HEK293 (cell line): ENCODE measurements around the gene ACP3.

Experiments
- CTCF ChIA-PET: fragments of 350-600 bp; formaldehyde crosslinking; extraction: SDS; loops from one replicate; lab custom pipeline; 2021; ENCODE audit warnings: antibody characterized with exemption; lab: Yijun Ruan, JAX
- POLR2A ChIA-PET: fragments of 300-600 bp; formaldehyde crosslinking; extraction: SDS; loops from one replicate; lab custom pipeline; 2020; ENCODE audit warnings: antibody characterized with exemption, inconsistent platforms; lab: Yijun Ruan, JAX
- H3K27ac ChIP-seq: fragments of 200-500 bp; sonication (Bioruptor generic); 2 replicates; pipeline ENCODE4 v1.5.1; 2014; ENCODE audit warnings: low read depth, low read length, control low read depth, inconsistent platforms; ENCODE audit errors: extremely low read depth
- H3K36me3 ChIP-seq, 2 experiments: fragments of 200-500 bp in 1 of 2; sonication (Bioruptor generic) in 1 of 2; 1 replicate in 1 of 2; 2 replicates in 1 of 2; pipeline ENCODE4 v1.5.1; 2014 to 2017; ENCODE audit warnings: inconsistent platforms in 2 of 2, low read length in 2 of 2; ENCODE audit not compliant: control insufficient read depth in 2 of 2, insufficient read depth in 1 of 2
- H3K4me1 ChIP-seq: fragments of 200-500 bp; sonication (Bioruptor generic); 2 replicates; pipeline ENCODE4 v1.5.1; 2014; ENCODE audit warnings: mild to moderate bottlenecking, low read length, inconsistent platforms; ENCODE audit not compliant: control insufficient read depth, insufficient read depth
- H3K4me3 ChIP-seq: 2 replicates; pipeline ENCODE4 v1.5.1; 2011; ENCODE audit warnings: low read depth, mild to moderate bottlenecking, control low read depth, low read length, moderate library complexity
- H3K9me3 ChIP-seq: fragments of 200-500 bp; sonication (Bioruptor generic); 2 replicates; pipeline ENCODE4 v1.5.1; 2014; ENCODE audit warnings: low read depth, low read length, inconsistent platforms; ENCODE audit not compliant: control insufficient read depth, insufficient read depth
- CTCF ChIP-seq: fragments of 450-650 bp; formaldehyde crosslinking; IDR thresholded peaks from 2 replicates; pipeline ENCODE4 v1.5.1; 2016; ENCODE audit warnings: missing biosample characterization, missing genetic modification characterization
- GLI4 ChIP-seq: fragments of 450-650 bp; formaldehyde crosslinking; IDR thresholded peaks from 2 replicates; pipeline ENCODE4 v1.5.1; 2016; ENCODE audit warnings: missing biosample characterization, missing genetic modification characterization
- HOXD13 ChIP-seq: sonication (generic); formaldehyde crosslinking; IDR thresholded peaks from 2 replicates; pipeline ENCODE4 v1.8.0; 2022; ENCODE audit warnings: missing genetic modification reagents, borderline replicate concordance
- KLF1 ChIP-seq: fragments of 450-650 bp; formaldehyde crosslinking; IDR thresholded peaks from 2 replicates; pipeline ENCODE4 v1.5.1; 2016; ENCODE audit warnings: missing biosample characterization, missing genetic modification characterization
- KLF9 ChIP-seq: fragments of 450-650 bp; formaldehyde crosslinking; IDR thresholded peaks from 2 replicates; pipeline ENCODE4 v1.5.1; 2016; ENCODE audit warnings: missing biosample characterization, missing genetic modification characterization, low read depth
- PRDM1 ChIP-seq: fragments of 450-650 bp; formaldehyde crosslinking; IDR thresholded peaks from 2 replicates; pipeline ENCODE4; 2016; ENCODE audit warnings: missing biosample characterization, missing genetic modification characterization
- REST ChIP-seq: fragments of 450-650 bp; formaldehyde crosslinking; IDR thresholded peaks from 2 replicates; pipeline ENCODE4 v1.5.1; 2016; ENCODE audit warnings: missing biosample characterization, missing genetic modification characterization
- SCRT1 ChIP-seq: fragments of 450-650 bp; formaldehyde crosslinking; IDR thresholded peaks from 2 replicates; pipeline ENCODE4 v1.5.1; 2016; ENCODE audit warnings: missing biosample characterization, missing genetic modification characterization, borderline replicate concordance
- WT1 ChIP-seq: fragments of 450-650 bp; formaldehyde crosslinking; IDR thresholded peaks from 2 replicates; pipeline ENCODE4 v1.5.1; 2016; ENCODE audit warnings: missing biosample characterization, missing genetic modification characterization
- YY1 ChIP-seq: fragments of 450-650 bp; formaldehyde crosslinking; IDR thresholded peaks from 2 replicates; pipeline ENCODE4 v1.5.1; 2018; ENCODE audit warnings: missing biosample characterization, missing genetic modification characterization
- ZFP41 ChIP-seq: fragments of 450-650 bp; formaldehyde crosslinking; IDR thresholded peaks from 2 replicates; pipeline ENCODE4 v1.5.1; 2016; ENCODE audit warnings: missing biosample characterization, missing genetic modification characterization, borderline replicate concordance
- ZNF132 ChIP-seq: fragments of 450-650 bp; formaldehyde crosslinking; IDR thresholded peaks from 2 replicates; pipeline ENCODE4 v1.5.1; 2017; ENCODE audit warnings: missing biosample characterization, missing genetic modification characterization, borderline replicate concordance
- ZNF140 ChIP-seq: fragments of 450-650 bp; formaldehyde crosslinking; IDR thresholded peaks from 2 replicates; pipeline ENCODE4 v1.5.1; 2016; ENCODE audit warnings: missing biosample characterization, missing genetic modification characterization
- ZNF221 ChIP-seq: fragments of 450-650 bp; formaldehyde crosslinking; IDR thresholded peaks from 2 replicates; pipeline ENCODE4 v1.5.1; 2017; ENCODE audit warnings: missing biosample characterization, missing genetic modification characterization, borderline replicate concordance
- ZNF23 ChIP-seq: fragments of 450-650 bp; formaldehyde crosslinking; IDR thresholded peaks from 2 replicates; pipeline ENCODE4 v1.5.1; 2016; ENCODE audit warnings: missing biosample characterization, missing genetic modification characterization, borderline replicate concordance
- ZNF248 ChIP-seq: fragments of 450-650 bp; formaldehyde crosslinking; IDR thresholded peaks from 2 replicates; pipeline ENCODE4 v1.5.1; 2017; ENCODE audit warnings: missing biosample characterization, missing genetic modification characterization
- ZNF26 ChIP-seq: fragments of 450-650 bp; formaldehyde crosslinking; IDR thresholded peaks from 2 replicates; pipeline ENCODE4 v1.5.1; 2016; ENCODE audit warnings: missing biosample characterization, missing genetic modification characterization
- ZNF362 ChIP-seq: fragments of 450-650 bp; formaldehyde crosslinking; IDR thresholded peaks from 2 replicates; pipeline ENCODE4 v1.5.1; 2016; ENCODE audit warnings: missing biosample characterization, missing genetic modification characterization
- ZNF426 ChIP-seq: fragments of 450-650 bp; formaldehyde crosslinking; IDR thresholded peaks from 2 replicates; pipeline ENCODE4 v1.5.1; 2017; ENCODE audit warnings: missing biosample characterization, missing genetic modification characterization, mild to moderate bottlenecking, inconsistent platforms, moderate library complexity
- ZNF555 ChIP-seq: fragments of 450-650 bp; formaldehyde crosslinking; conservative IDR thresholded peaks from 2 replicates; pipeline ENCODE4 v1.5.1; 2017; ENCODE audit warnings: missing biosample characterization, mild to moderate bottlenecking, missing genetic modification characterization, inconsistent platforms
- ZNF580 ChIP-seq: fragments of 450-650 bp; formaldehyde crosslinking; IDR thresholded peaks from 2 replicates; pipeline ENCODE4 v1.5.1; 2016; ENCODE audit warnings: missing biosample characterization, missing genetic modification characterization
- ZNF645 ChIP-seq: fragments of 450-650 bp; formaldehyde crosslinking; IDR thresholded peaks from 2 replicates; pipeline ENCODE4; 2016; ENCODE audit warnings: missing biosample characterization, missing genetic modification characterization
- ZNF654 ChIP-seq: fragments of 450-650 bp; formaldehyde crosslinking; IDR thresholded peaks from 2 replicates; pipeline ENCODE4 v1.5.1; 2016; ENCODE audit warnings: low read depth, missing biosample characterization, missing genetic modification characterization
- ZNF707 ChIP-seq: fragments of 450-650 bp; formaldehyde crosslinking; IDR thresholded peaks from 2 replicates; pipeline ENCODE4 v1.5.1; 2016; ENCODE audit warnings: missing biosample characterization, missing genetic modification characterization
- ZNF837 ChIP-seq: fragments of 450-650 bp; formaldehyde crosslinking; IDR thresholded peaks from 2 replicates; pipeline ENCODE4 v1.5.1; 2016; ENCODE audit warnings: missing biosample characterization, missing genetic modification characterization
- ZSCAN23 ChIP-seq: fragments of 450-650 bp; formaldehyde crosslinking; IDR thresholded peaks from 2 replicates; pipeline ENCODE4 v1.5.1; 2016; ENCODE audit warnings: missing biosample characterization, missing genetic modification characterization
- ZXDB ChIP-seq: fragments of 450-650 bp; formaldehyde crosslinking; IDR thresholded peaks from 2 replicates; pipeline ENCODE4 v1.5.1; 2016; ENCODE audit warnings: missing biosample characterization, missing genetic modification characterization

ACP3 gene

GRCh38 chr3:132343018-132343612 is 25.9 kb downstream of the ACP3 start (continued):
- no peak for TF ChIP-seq REST
- TF ChIP-seq WT1, result no peak
- peak; percentile 42; the same call in 1 of the 2 replicates for TF ChIP-seq CTCF (tag by site-specific recombination)
- no peak for TF ChIP-seq ZNF221
- peak; percentile 69 for TF ChIP-seq ZNF654 (tag by site-specific recombination)
- TF ChIP-seq ZNF645 (tag by site-specific recombination), result no peak
- TF ChIP-seq ZNF23 (tag by site-specific recombination), result no peak
- peak; percentile 51; the same call in 1 of the 2 replicates for TF ChIP-seq PRDM1 (tag by site-specific recombination)
- TF ChIP-seq ZNF248, result no peak
- no peak for TF ChIP-seq ZSCAN23
- TF ChIP-seq YY1 (tag by site-specific recombination), result no peak
- no peak for TF ChIP-seq HOXD13 (CRISPR knock-in tag)
- no peak for TF ChIP-seq ZNF837 (tag by site-specific recombination)
- no peak for TF ChIP-seq GLI4 (tag by site-specific recombination)

GRCh38 chr3:132344666-132345280 is 27.6 kb downstream of the ACP3 start:
- no peaks in the 10 kb centered on the region for H3K36me3 ChIP-seq
- CTCF ChIA-PET, result interaction anchor here (0.6 to 6.5 kb wide), 6 partner anchors 54 to 344 kb away, joined by 3 to 130 read pairs (median 14); no protein-coding TSS in a partner anchor
- no peaks in the 10 kb centered on the region for H3K9me3 ChIP-seq
- no peak overlapping the region for H3K4me3 ChIP-seq
- no peaks in the 10 kb centered on the region for H3K4me1 ChIP-seq
- no peak overlapping the region for H3K27ac ChIP-seq
- POLR2A ChIA-PET, result interaction anchor here (0.5 kb wide), 1 partner anchor 99 kb away, joined by 4 read pairs; no protein-coding TSS in a partner anchor
- TF ChIP-seq ZNF426 (tag by site-specific recombination), result no peak
- TF ChIP-seq ZNF555 (tag by site-specific recombination), result no peak
- no peak for TF ChIP-seq ZNF26 (tag by site-specific recombination)
- no peak for TF ChIP-seq ZFP41 (tag by site-specific recombination)
- TF ChIP-seq ZNF132, result no peak
- TF ChIP-seq ZNF362 (tag by site-specific recombination), result no peak
- no peak for TF ChIP-seq ZXDB
- no peak for TF ChIP-seq ZNF580
- TF ChIP-seq KLF1 (tag by site-specific recombination), result no peak
- TF ChIP-seq ZNF140, result no peak
- TF ChIP-seq SCRT1 (tag by site-specific recombination), result no peak
- TF ChIP-seq ZNF707 (tag by site-specific recombination), result no peak
- TF ChIP-seq KLF9, result no peak
- no peak for TF ChIP-seq YY1 (tag by site-specific recombination)
